ENCODE results near the gene CHIA.

CHIA gene

DNA sequence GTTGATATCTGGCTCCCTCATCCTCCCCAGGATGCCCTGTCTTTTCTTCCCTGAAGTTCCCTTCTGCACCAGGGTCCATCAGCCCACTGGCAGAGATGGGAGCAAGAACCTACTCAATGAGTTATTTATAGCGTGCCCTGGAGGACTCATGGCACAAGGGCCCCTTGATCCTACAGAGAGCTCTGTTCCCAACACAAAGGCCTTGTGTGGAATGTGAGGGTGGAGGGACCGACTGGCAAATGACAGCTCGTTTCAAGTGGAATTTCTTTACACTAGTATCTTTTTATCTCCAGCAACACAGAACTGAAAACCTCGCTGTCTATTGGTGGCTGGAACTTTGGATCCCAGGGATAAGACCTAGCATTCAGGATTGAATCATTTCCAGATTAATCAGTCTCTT, 40.7 kb upstream of the CHIA start:
- Histone ChIP-seq H3K4me1 (peaks cover 42% of the 10 kb centered on the region), H3K9me3 (ENCODE audit: control insufficient read depth, low read length) (no peaks in the 10 kb centered on the region), H3K79me2 (no peaks in the 10 kb centered on the region), H3K27me3 (ENCODE audit: control insufficient read depth, insufficient read depth, low read length) (no peaks in the 10 kb centered on the region), H3K36me3 (ENCODE audit: control insufficient read depth, insufficient read depth, low read length) (no peaks in the 10 kb centered on the region), H3K9ac (no peak overlapping the region), H3K27ac (peak overlapping the region; percentile 94), H3K4me3 (ENCODE audit: low read depth, low read length) (no peak overlapping the region), H3K4me2 (ENCODE audit: low read length) (no peak overlapping the region), H2AFZ (peak overlapping the region; percentile 38)
- TF ChIP-seq, protein P1, sequence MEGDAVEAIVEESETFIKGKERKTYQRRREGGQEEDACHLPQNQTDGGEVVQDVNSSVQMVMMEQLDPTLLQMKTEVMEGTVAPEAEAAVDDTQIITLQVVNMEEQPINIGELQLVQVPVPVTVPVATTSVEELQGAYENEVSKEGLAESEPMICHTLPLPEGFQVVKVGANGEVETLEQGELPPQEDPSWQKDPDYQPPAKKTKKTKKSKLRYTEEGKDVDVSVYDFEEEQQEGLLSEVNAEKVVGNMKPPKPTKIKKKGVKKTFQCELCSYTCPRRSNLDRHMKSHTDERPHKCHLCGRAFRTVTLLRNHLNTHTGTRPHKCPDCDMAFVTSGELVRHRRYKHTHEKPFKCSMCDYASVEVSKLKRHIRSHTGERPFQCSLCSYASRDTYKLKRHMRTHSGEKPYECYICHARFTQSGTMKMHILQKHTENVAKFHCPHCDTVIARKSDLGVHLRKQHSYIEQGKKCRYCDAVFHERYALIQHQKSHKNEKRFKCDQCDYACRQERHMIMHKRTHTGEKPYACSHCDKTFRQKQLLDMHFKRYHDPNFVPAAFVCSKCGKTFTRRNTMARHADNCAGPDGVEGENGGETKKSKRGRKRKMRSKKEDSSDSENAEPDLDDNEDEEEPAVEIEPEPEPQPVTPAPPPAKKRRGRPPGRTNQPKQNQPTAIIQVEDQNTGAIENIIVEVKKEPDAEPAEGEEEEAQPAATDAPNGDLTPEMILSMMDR (IDR thresholded peaks at IDR 0.05) = no peak

DNA sequence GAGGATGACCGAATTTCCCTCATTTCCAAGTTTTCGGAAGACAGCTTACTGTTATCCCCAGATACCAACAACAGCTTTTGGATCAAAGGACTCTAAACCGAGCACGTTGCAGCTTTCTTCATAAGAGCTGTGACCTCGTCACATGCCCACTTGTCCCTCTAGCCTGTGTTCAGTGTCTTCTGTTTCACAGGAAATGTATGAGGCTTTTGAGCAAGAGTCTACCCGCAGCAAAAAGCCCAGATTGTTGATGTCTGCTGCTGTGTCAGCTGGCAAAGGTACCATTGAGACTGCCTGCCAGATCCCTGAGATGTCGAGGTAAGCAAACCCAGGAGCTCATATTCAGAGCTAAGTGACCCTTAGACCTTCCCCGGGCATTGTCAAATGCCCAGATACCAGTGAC, 39.1 kb upstream of the CHIA start:
- Histone ChIP-seq H3K9ac (no peak overlapping the region), H3K79me2 (no peaks in the 10 kb centered on the region), H3K4me2 (ENCODE audit: low read length) (peak overlapping the region; percentile 39), H3K27ac (peak overlapping the region; percentile 94), H3K4me1 (peaks cover 42% of the 10 kb centered on the region), H3K27me3 (ENCODE audit: control insufficient read depth, insufficient read depth, low read length) (no peaks in the 10 kb centered on the region), H2AFZ (peak overlapping the region; percentile 45), H3K9me3 (ENCODE audit: control insufficient read depth, low read length) (no peaks in the 10 kb centered on the region), H3K4me3 (ENCODE audit: low read depth, low read length) (no peak overlapping the region), H3K36me3 (ENCODE audit: control insufficient read depth, insufficient read depth, low read length) (no peaks in the 10 kb centered on the region)
- TF ChIP-seq, protein P1 (IDR thresholded peaks at IDR 0.05) = no peak

DNA sequence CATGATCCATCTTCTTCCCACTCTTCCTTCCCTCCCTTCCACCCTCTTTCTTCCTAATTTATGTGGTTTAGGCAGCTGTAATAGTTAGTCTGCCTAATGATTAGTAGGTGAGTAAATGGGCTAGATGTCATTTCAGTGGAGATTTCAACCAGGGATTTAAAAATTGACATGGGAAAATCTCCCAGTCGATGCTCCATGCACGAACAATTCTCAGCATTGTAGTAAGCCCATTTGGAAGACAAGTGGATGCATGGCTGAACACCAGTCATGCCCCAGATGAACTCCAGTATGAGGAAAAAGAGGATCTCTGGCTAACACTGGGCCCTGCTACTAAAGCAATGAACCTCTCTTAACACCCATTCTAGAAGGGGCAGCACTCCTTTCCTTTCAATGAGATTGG, 37.9 kb upstream of the CHIA start:
- Histone ChIP-seq H3K4me2 (ENCODE audit: low read length) (peak overlapping the region; percentile 9), H3K4me3 (ENCODE audit: low read depth, low read length) (no peak overlapping the region), H3K79me2 (no peaks in the 10 kb centered on the region), H3K9ac (no peak overlapping the region), H3K4me1 (peaks cover 36% of the 10 kb centered on the region), H2AFZ (no peak overlapping the region), H3K27ac (peak overlapping the region; percentile 94), H3K9me3 (ENCODE audit: control insufficient read depth, low read length) (no peaks in the 10 kb centered on the region), H3K36me3 (ENCODE audit: control insufficient read depth, insufficient read depth, low read length) (no peaks in the 10 kb centered on the region), H3K27me3 (ENCODE audit: control insufficient read depth, insufficient read depth, low read length) (no peaks in the 10 kb centered on the region)
- TF ChIP-seq, protein P1 (IDR thresholded peaks at IDR 0.05) = no peak

DNA sequence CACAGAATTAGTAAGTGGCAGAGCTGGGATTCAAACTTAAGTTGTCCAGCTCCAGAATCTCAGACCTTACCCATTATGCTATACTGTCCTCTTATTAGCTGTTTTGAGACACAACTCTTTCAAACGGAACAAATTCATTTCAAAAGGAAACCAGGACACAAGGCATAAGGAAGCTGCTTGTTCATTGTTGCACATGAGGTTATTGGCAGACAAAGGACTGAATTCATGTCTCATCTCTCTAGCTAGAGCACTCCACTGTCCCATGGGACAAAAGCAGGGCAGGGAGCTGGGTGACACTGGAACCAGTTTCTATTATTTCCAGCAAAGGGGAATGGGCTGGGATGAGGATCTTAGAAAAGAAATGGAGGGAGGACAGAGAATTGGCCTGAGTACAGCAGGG, 36.8 kb upstream of the CHIA start:
- Histone ChIP-seq H3K9me3 (ENCODE audit: control insufficient read depth, low read length) (no peaks in the 10 kb centered on the region), H3K4me1 (peaks cover 34% of the 10 kb centered on the region), H3K27me3 (ENCODE audit: control insufficient read depth, insufficient read depth, low read length) (no peaks in the 10 kb centered on the region), H3K79me2 (no peaks in the 10 kb centered on the region), H3K4me2 (ENCODE audit: low read length) (no peak overlapping the region), H3K27ac (peak overlapping the region; percentile 94), H2AFZ (no peak overlapping the region), H3K9ac (no peak overlapping the region), H3K4me3 (ENCODE audit: low read depth, low read length) (no peak overlapping the region), H3K36me3 (ENCODE audit: control insufficient read depth, insufficient read depth, low read length) (no peaks in the 10 kb centered on the region)
- TF ChIP-seq, protein P1 (IDR thresholded peaks at IDR 0.05) = no peak

DNA sequence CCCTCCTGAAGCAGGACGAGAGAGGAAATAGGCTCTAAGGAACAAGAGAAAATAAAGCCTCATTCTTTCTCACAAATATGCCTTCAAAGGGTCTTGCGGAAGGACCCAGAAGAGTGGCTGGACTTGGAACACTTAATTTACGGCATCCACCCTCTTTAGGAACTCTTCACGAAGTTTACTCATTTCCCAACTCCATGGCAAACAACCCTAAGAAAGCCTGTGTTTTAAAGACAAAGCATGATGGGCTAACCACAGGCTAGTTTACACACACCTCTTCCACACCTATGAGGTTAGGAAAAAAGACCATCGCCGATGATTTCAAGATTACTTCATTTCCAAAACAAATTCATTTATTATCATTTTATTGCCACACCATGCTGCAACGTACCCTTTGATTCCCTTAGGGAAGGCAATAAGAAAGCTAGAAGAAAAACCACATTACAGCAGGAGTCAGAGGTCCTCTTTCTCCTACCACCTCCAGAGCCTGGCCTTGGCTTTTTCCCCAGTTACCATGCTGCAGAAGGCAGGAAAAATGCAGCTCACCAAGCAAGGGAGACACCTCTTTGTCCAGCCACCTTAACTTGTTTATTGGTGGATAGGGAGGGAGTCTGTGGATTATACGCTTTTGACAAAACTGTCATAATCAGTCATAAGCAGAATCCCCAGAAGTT, 33.5 kb upstream of the CHIA start:
- Histone ChIP-seq H3K4me2 (ENCODE audit: low read length) (no peak overlapping the region), H3K9me3 (ENCODE audit: control insufficient read depth, low read length) (no peaks in the 10 kb centered on the region), H3K27ac (no peak overlapping the region), H3K4me3 (ENCODE audit: low read depth, low read length) (no peak overlapping the region), H3K36me3 (ENCODE audit: control insufficient read depth, insufficient read depth, low read length) (no peaks in the 10 kb centered on the region), H3K4me1 (peaks cover 15% of the 10 kb centered on the region), H3K9ac (no peak overlapping the region), H3K79me2 (no peaks in the 10 kb centered on the region), H2AFZ (no peak overlapping the region), H3K27me3 (ENCODE audit: control insufficient read depth, insufficient read depth, low read length) (no peaks in the 10 kb centered on the region)
- TF ChIP-seq, protein P1 (IDR thresholded peaks at IDR 0.05) = no peak

Measured in parathyroid adenoma (tissue), 2 donors.